HepG2 (cell line): Measurements from ENCODE around the gene CDH2. TPM values are rescaled to one million over a fixed set of nuclear protein-coding genes. Genes with fewer than 3 reads are reported as not detected.

Experiments used
- CEBPB ChIP-seq: IDR thresholded peaks from 2 replicates; pipeline ENCODE4 v1.6.1; 2011; ENCODE audit warnings: low read depth, low read length, improper control_type of control experiment, borderline replicate concordance
- EP300 ChIP-seq, 3 experiments: sonication (generic) in 1 of 3; formaldehyde crosslinking in 1 of 3; IDR thresholded peaks; 2 replicates each; pipeline versions ENCODE4 v1.5.1 to v1.6.1; 2011 to 2020; ENCODE audit warnings: low read depth in 2 of 3, low read length in 2 of 3, borderline replicate concordance in 1 of 3, improper control_type of control experiment in 1 of 3, mild to moderate bottlenecking in 1 of 3, missing genetic modification reagents in 1 of 3, moderate library complexity in 1 of 3
- HNF1B ChIP-seq: sonication (generic); formaldehyde crosslinking; IDR thresholded peaks from 2 replicates; pipeline ENCODE4 v1.5.1; 2020; ENCODE audit warnings: mild to moderate bottlenecking, moderate library complexity, missing genetic modification reagents
- JUNB ChIP-seq: sonication (generic); formaldehyde crosslinking; IDR thresholded peaks from 2 replicates; pipeline ENCODE4 v1.8.0; 2022; ENCODE audit warnings: missing genetic modification reagents, mild to moderate bottlenecking, borderline replicate concordance
- RARG ChIP-seq: sonication (generic); formaldehyde crosslinking; IDR thresholded peaks from 2 replicates; pipeline ENCODE4 v1.4.0; 2020; ENCODE audit warnings: low read depth, mild to moderate bottlenecking, missing genetic modification reagents
- RFX1 ChIP-seq: fragments of 450-650 bp; IDR thresholded peaks from 2 replicates; pipeline ENCODE4 v1.6.1; 2017
- SOX13 ChIP-seq, 3 experiments: fragments of 450-650 bp in 1 of 3; sonication (generic) in 1 of 3; formaldehyde crosslinking in 1 of 3; IDR thresholded peaks in 2 of 3; conservative IDR thresholded peaks in 1 of 3; 2 replicates each; pipeline versions ENCODE4 v1.5.0 to v1.6.1; 2016 to 2020; ENCODE audit warnings: antibody characterized with exemption in 1 of 3, mild to moderate bottlenecking in 1 of 3, missing compliant biosample characterization in 1 of 3, missing genetic modification reagents in 1 of 3, moderate library complexity in 1 of 3
- SOX6 ChIP-seq, 2 experiments: fragments of 450-650 bp in 1 of 2; sonication (generic) in 1 of 2; formaldehyde crosslinking in 1 of 2; IDR thresholded peaks; 2 replicates each; pipeline versions ENCODE4 v1.4.0 to v1.6.1; 2017 to 2020; ENCODE audit warnings: antibody characterized with exemption in 1 of 2, mild to moderate bottlenecking in 1 of 2, missing genetic modification reagents in 1 of 2
- ZBTB21 ChIP-seq: sonication (generic); formaldehyde crosslinking; IDR thresholded peaks from 2 replicates; pipeline ENCODE4 v1.4.0; 2020; ENCODE audit warnings: missing genetic modification reagents
- ZNF446 ChIP-seq: sonication (generic); formaldehyde crosslinking; IDR thresholded peaks from 2 replicates; pipeline ENCODE4 v1.5.0; 2020; ENCODE audit warnings: mild to moderate bottlenecking, missing genetic modification reagents
- ZNF558 ChIP-seq: sonication (generic); formaldehyde crosslinking; IDR thresholded peaks from 2 replicates; pipeline ENCODE4 v1.9.0; 2022; ENCODE audit warnings: mild to moderate bottlenecking, missing genetic modification reagents, borderline replicate concordance
- ZNF780A ChIP-seq: sonication (generic); formaldehyde crosslinking; IDR thresholded peaks from 2 replicates; pipeline ENCODE4 v1.8.0; 2022; ENCODE audit warnings: mild to moderate bottlenecking, missing genetic modification reagents, moderate library complexity
- ZSCAN20 ChIP-seq: sonication (generic); formaldehyde crosslinking; IDR thresholded peaks from 2 replicates; pipeline ENCODE4 v1.4.0; 2020; ENCODE audit warnings: missing genetic modification reagents, mild to moderate bottlenecking, borderline replicate concordance
- polyA plus RNA-seq, 8 experiments: library from polyadenylated mRNA; depleted of rRNA in 3 of 8; stranded (reverse) in 7 of 8; unstranded in 1 of 8; fragments of >200 nt; fragmentation: Illumina TruSeq in 4 of 8; extraction: Trizol in 4 of 8; gene quantifications; 2 replicates each; pipeline versions ENCODE4 v1.2.1 to v1.2.3, GENCODE V29; 2011 to 2016; ENCODE audit warnings: low read depth in 4 of 8, missing spikeins in 1 of 8, mixed read lengths in 1 of 8; ENCODE audit not compliant: insufficient read depth in 1 of 8
- total RNA-seq, 5 experiments: library from RNA; depleted of rRNA; stranded (reverse); fragments of >200 nt; fragmentation: Illumina TruSeq; extraction: Trizol; gene quantifications; 2 replicates each; pipeline ENCODE4 v1.2.3, GENCODE V29; 2016; ENCODE audit warnings: low read depth in 1 of 5
- TF ChIP-seq, protein P1 (sequence below): sonication (generic); formaldehyde crosslinking; conservative IDR thresholded peaks from 2 replicates; pipeline ENCODE4 v1.4.0; 2020; ENCODE audit warnings: mild to moderate bottlenecking, missing genetic modification reagents, moderate library complexity
- TF ChIP-seq, protein P2 (sequence below): IDR thresholded peaks from 2 replicates; pipeline ENCODE4 v1.6.1; 2012; ENCODE audit warnings: low read length, improper control_type of control experiment

Gene CDH2
- total and polyA plus RNA-seq, 2 of the 13 experiments (the other 11 are each of a cell fraction or from before 2014, with no cell fraction given), result 18.6 to 36.1 TPM

DNA sequence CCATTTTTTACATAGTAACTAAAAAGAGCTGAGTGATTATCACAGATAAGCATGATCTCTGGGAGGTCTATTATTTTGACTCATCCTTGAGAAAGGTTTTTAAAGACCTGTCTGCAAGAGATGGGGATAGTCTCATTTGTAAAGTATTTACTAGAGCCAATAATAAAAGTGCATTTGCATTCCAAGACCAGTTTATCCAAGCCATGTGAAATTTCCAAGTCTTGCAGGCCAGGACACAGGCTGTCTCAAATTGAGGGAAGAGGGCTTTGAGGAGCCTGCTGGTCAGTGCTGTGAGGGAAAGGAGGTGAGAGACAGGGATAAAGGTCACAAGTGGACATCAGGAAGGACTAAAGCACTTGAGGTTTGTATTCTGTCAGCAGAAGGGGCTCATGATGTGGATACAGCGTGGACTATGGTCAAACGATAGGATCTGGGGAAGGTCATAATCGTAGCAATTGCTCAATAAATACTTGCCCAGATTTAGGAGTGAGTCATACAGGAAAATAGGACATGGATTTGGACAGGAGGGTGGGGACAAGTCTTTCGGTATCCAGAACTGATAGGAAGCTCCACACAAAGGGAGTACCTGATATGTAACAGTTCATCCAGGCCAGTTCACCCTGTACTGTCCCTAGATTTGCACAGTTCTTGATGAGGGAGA is 6.6 kb upstream of the CDH2 start (continued):
- no peak for TF ChIP-seq SOX6 (IDR thresholded peaks at IDR 0.05)
- peak; percentile 24; the same call in 1 of the 2 replicates for TF ChIP-seq SOX6 (CRISPR knock-in tag; IDR thresholded peaks at IDR 0.05)
- TF ChIP-seq RARG (CRISPR knock-in tag), result no peak
- TF ChIP-seq ZBTB21 (CRISPR knock-in tag), result no peak
- TF ChIP-seq RFX1, result no peak
- TF ChIP-seq, protein P1, sequence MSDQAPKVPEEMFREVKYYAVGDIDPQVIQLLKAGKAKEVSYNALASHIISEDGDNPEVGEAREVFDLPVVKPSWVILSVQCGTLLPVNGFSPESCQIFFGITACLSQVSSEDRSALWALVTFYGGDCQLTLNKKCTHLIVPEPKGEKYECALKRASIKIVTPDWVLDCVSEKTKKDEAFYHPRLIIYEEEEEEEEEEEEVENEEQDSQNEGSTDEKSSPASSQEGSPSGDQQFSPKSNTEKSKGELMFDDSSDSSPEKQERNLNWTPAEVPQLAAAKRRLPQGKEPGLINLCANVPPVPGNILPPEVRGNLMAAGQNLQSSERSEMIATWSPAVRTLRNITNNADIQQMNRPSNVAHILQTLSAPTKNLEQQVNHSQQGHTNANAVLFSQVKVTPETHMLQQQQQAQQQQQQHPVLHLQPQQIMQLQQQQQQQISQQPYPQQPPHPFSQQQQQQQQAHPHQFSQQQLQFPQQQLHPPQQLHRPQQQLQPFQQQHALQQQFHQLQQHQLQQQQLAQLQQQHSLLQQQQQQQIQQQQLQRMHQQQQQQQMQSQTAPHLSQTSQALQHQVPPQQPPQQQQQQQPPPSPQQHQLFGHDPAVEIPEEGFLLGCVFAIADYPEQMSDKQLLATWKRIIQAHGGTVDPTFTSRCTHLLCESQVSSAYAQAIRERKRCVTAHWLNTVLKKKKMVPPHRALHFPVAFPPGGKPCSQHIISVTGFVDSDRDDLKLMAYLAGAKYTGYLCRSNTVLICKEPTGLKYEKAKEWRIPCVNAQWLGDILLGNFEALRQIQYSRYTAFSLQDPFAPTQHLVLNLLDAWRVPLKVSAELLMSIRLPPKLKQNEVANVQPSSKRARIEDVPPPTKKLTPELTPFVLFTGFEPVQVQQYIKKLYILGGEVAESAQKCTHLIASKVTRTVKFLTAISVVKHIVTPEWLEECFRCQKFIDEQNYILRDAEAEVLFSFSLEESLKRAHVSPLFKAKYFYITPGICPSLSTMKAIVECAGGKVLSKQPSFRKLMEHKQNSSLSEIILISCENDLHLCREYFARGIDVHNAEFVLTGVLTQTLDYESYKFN (CRISPR knock-in tag), result peak; percentile 41; the same call in 1 of the 2 replicates
- no peak for TF ChIP-seq ZSCAN20 (CRISPR knock-in tag)
- TF ChIP-seq SOX13 (IDR thresholded peaks at IDR 0.05), result no peak
- peak in 1 of 2 experiments; percentile 38; a peak in 1 of 4 replicates for TF ChIP-seq SOX13 (CRISPR knock-in tag; conservative IDR thresholded peaks at IDR 0.05 in 1 of 2, IDR thresholded peaks at IDR 0.05 in 1 of 2)
- peak; percentile 65; the same call in 1 of the 2 replicates for TF ChIP-seq JUNB
- no peak for TF ChIP-seq ZNF446 (CRISPR knock-in tag)
- TF ChIP-seq, protein P2, sequence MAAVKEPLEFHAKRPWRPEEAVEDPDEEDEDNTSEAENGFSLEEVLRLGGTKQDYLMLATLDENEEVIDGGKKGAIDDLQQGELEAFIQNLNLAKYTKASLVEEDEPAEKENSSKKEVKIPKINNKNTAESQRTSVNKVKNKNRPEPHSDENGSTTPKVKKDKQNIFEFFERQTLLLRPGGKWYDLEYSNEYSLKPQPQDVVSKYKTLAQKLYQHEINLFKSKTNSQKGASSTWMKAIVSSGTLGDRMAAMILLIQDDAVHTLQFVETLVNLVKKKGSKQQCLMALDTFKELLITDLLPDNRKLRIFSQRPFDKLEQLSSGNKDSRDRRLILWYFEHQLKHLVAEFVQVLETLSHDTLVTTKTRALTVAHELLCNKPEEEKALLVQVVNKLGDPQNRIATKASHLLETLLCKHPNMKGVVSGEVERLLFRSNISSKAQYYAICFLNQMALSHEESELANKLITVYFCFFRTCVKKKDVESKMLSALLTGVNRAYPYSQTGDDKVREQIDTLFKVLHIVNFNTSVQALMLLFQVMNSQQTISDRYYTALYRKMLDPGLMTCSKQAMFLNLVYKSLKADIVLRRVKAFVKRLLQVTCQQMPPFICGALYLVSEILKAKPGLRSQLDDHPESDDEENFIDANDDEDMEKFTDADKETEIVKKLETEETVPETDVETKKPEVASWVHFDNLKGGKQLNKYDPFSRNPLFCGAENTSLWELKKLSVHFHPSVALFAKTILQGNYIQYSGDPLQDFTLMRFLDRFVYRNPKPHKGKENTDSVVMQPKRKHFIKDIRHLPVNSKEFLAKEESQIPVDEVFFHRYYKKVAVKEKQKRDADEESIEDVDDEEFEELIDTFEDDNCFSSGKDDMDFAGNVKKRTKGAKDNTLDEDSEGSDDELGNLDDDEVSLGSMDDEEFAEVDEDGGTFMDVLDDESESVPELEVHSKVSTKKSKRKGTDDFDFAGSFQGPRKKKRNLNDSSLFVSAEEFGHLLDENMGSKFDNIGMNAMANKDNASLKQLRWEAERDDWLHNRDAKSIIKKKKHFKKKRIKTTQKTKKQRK, result no peak
- no peak for TF ChIP-seq ZNF558 (CRISPR knock-in tag)
- TF ChIP-seq CEBPB, result peak; percentile 50; the same call in 1 of the 2 replicates
- no peak for TF ChIP-seq HNF1B (CRISPR knock-in tag)
- peak in 1 of 2 experiments; percentile 44; a peak in 1 of 4 replicates for TF ChIP-seq EP300 (IDR thresholded peaks at IDR 0.05; ENCODE audit: low read depth in 2 of 2, low read length in 2 of 2)
- no peak for TF ChIP-seq EP300 (CRISPR knock-in tag; IDR thresholded peaks at IDR 0.05; ENCODE audit: borderline replicate concordance)
- no peak for TF ChIP-seq ZNF780A (CRISPR knock-in tag)
